GM19455 (cell line): ENCODE measurements around the gene PCGF1.

Source experiments
- ATAC-seq: cut with Tn5 transposase; IDR thresholded peaks from one replicate; pipeline ENCODE4 v1.9.1; 2021; ENCODE audit not compliant: unreplicated experiment

PCGF1 gene

GRCh38 chr2:74537140-74537539 lies 29.6 kb upstream of the PCGF1 start:
- no peak for ATAC-seq

DNA sequence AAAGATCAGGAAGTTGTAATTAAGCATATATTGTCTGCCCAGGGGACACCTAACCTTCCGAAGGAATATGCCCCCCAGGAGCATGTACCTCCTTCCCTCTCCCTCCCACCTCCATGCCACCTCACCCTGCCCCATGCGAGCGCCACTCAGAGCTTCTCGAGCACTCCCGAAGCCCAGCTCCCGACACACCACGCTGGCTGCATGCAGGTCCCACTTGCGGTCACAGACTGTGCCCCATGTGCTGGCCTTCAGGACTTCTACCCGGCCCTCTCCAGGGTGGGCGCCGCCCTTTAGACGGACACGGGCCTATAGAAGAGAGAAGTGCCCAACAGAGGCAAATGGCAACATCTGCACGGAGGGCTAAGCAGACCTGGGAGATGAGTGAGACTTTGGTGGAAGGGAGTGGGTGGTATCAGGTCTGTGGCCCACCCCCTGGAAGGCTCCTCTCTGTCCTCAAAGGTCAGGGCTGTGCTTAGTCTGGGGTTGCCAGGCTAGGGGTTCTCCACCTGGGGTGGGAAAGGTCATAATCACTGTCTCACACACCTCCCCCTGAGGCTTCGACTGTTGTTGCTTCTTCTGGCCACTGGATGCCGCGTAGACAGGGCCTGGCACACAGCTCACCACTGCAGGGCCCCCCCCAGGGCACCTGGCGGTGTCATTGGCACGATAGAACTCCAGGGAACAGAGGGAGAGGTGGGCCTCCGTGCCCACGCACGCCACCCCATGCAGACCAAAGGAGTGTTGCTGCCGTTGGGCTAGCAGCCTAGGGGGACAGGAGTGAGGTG lies 28.9 kb upstream of the PCGF1 start:
- no peak for ATAC-seq

DNA sequence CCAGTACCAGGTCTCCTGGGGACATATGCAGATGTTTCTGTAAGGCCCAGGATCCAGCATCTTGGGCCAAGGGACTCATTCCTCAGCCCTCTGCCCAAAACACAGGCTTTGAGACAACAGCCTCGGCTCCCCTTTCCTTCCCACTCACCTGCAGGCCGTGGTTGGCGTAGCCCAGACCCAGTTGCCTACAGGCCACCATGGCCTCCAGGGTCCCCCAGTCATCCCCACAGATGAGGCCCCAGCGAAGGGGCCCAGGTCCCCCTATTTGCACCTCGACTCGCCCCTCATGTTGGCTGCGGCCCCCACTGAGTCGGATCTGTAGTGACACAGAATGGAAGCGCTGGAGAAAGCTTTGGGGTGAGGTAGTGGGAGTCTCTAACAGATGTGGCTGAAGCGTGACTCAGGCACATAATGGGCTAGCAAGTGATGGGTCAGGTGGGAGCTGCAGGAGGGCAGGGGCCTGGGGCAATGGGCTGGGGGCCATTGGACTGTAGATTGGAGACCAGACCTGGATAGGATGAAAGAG lies 28.0 kb upstream of the PCGF1 start:
- ATAC-seq, result no peak

DNA sequence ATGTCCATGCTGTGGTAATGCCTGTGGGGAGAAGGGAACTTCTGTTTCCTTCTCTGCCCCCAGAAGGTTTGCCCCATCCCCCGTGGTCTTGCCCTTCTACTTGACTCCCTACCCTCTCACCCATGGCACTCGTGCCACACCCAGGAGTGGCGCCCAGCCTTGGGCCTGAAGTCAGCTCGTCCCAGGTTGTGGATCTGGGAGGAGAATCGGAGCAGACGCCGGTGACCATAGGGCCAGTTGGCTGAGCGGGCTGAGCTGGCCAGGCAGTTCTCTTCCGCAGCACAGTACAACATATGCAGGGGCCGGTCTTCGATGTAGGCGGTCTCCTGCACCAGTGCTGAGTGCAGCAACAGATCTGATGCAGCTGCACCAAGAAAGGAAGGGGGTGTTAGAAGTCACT lies 26.9 kb upstream of the PCGF1 start:
- no peak for ATAC-seq

- no peak for ATAC-seq
Measured at GRCh38 chr2:74533464-74533863, 26.0 kb upstream of the PCGF1 start.

- no peak for ATAC-seq
Measured at GRCh38 chr2:74532222-74532621, 24.7 kb upstream of the PCGF1 start.

GRCh38 chr2:74531666-74532065 lies 24.2 kb upstream of the PCGF1 start:
- no peak for ATAC-seq

DNA sequence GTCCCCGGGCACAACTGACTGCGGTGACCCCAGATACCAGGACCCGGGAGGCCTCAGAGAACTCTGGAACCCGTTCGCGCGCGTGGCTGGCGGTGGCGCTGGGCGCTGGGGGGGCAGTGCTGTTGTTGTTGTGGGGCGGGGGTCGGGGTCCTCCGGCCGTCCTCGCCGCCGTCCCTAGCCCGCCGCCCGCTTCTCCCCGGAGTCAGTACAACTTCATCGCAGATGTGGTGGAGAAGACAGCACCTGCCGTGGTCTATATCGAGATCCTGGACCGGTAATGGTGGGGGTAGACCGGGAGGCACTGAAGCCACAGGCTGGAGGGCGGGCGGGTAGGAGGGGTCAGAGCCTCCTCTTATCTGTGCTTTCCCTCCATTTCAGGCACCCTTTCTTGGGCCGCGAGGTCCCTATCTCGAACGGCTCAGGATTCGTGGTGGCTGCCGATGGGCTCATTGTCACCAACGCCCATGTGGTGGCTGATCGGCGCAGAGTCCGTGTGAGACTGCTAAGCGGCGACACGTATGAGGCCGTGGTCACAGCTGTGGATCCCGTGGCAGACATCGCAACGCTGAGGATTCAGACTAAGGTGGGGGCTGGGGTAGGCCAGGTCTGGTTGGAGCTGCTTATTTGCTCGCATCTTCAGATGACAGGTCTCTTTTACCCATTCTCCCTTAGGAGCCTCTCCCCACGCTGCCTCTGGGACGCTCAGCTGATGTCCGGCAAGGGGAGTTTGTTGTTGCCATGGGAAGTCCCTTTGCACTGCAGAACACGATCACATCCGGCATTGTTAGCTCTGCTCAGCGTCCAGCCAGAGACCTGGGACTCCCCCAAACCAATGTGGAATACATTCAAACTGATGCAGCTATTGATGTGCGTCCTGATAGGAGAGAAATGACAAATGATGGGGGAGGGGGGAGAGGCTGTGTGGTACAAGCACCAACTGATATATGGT lies 23.0 kb upstream of the PCGF1 start:
- peak; percentile 20 for ATAC-seq

DNA sequence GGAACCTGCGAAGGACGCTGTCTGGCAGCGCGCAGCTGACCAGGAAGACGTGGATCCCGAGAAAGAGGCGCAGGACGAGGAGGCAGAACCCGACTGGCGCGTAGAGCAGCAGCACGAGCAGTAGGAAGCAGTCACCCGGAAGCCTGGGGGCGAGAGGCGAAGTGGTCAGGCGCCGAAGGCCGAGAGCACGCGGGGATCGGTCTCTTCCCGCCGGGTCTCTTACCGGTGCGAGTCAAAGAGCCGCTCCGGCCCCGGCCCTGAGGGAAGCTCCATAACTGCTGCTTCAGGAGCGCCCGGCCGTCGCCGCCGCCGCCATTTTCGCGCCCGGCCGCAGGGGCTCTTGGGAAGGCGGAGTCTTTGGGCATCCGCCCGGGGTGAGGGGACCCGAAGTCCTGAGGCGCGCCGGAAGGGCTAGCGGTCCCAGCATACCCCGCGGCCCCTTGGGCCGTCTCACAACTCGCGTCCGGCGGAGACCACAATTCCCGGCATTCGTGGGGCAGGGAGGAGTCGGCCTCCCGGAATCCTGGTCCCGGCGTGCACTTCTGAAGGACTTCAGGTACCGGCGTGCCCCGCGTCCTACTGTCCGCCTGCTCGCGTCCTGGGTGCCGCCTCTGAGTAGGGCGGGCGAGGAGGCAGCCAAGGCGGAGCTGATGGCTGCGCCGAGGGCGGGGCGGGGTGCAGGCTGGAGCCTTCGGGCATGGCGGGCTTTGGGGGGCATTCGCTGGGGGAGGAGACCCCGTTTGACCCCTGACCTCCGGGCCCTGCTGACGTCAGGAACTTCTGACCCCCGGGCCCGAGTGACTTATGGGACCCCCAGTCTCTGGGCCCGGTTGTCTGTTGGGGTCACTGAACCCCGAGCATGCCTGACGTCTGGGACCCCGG lies 22.1 kb upstream of the PCGF1 start, which contains the start of the genes AUP1 and HTRA2:
Gene AUP1 (minus strand): TSS at position 350 of the 882 bp plus-strand sequence. CDS start 77 bp downstream, at position 273.
Gene HTRA2 (plus strand): TSS at position 577 of the 882 bp plus-strand sequence. CDS start 74 bp downstream, at position 651.
- ATAC-seq, result peak; percentile 83

DNA sequence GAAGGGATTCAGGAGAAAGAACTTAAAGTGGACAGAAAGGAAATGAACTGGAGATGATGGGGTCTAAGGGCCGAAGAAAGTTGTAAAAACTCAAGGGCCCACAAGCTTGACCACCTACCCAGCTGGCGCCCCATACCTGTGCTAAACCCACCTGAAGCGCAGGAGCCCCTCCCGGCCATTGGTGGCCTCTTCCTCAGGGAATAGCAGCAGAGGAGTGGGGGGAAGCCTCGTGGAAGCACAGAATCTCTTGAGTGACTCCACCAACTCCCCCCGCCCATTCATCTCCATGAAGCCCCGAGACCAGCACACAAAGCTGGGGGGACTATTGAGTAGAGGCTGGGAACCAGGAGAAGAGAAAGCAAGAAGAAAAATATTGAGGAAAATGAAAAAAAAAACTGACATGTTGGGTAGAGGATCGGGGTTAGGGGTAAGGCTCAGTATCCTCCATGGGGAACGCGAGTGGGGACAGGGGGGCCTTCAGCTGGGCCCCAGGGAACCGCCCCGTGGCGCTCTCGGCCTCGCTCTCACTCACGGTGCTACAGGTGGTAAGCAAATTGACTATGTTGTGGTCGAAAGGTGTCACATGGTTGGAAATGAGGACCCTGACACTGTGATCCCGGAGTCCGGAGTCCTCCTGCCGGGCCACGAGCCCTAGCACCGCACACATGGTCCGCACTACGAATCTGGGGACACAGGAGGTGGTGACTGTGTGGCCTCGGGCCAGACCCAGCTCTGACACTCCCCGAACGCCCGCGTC lies 21.3 kb upstream of the PCGF1 start:
- ATAC-seq, result peak; percentile 3

- no peak for ATAC-seq
Measured at GRCh38 chr2:74527741-74528140, 20.2 kb upstream of the PCGF1 start.

GRCh38 chr2:74526649-74527230 lies 19.2 kb upstream of the PCGF1 start:
- ATAC-seq, result no peak

- no peak for ATAC-seq
Measured at GRCh38 chr2:74525717-74526648, 18.5 kb upstream of the PCGF1 start, which contains the start of gene DQX1. Gene DQX1, minus strand, starts transcription at chr2:74526231. Its CDS starts 502 bp downstream, at chr2:74525729.

GRCh38 chr2:74524955-74525716 lies 17.6 kb upstream of the PCGF1 start:
- no peak for ATAC-seq

GRCh38 chr2:74524005-74524404 lies 16.5 kb upstream of the PCGF1 start:
- no peak for ATAC-seq

DNA sequence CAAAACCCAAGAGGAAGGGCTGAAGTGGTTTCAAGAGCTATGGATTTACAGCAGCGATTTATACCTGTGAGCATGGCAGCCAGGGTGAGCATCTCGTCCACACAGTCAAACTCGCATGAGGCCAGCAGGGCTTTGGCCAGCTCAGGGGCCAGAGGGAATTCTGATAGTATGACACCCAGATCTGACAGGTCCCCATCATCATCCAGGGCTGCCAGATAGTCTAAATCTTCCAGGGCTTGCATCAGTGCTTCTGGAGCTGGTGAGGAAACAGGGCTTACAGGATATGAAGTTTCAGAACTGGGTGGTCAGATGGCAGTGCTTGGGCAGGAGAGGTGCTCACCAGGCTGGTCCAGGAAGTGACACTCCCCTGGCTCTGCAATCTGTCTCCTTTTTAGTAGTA lies 15.0 kb upstream of the PCGF1 start:
- no peak for ATAC-seq

- no peak for ATAC-seq
Measured at GRCh38 chr2:74516650-74517049, 9.2 kb upstream of the PCGF1 start.
